Common myeloid progenitor, CD34-positive (primary cell): ENCODE results near the gene EVC.

ENCODE experiments used
- CTCF ChIA-PET: fragments of 350-600 bp; sonication (Branson Sonifier 250); formaldehyde crosslinking; loops from one replicate; lab custom pipeline; 2021; ENCODE audit warnings: antibody characterized with exemption; lab: Charles Lee
- POLR2A ChIA-PET: fragments of 350-600 bp; sonication (Branson Sonifier 250); formaldehyde crosslinking; loops from one replicate; lab custom pipeline; 2021; ENCODE audit warnings: antibody characterized with exemption; lab: Charles Lee
- DNase-seq, 3 donors: peaks; one replicate each; pipeline versions ENCODE4 v3.0.0 to v3.0.0-alpha.2; 2013
- H3K27ac ChIP-seq, 2 experiments: 1 replicate in 1 of 2; 2 replicates in 1 of 2; pipeline ENCODE4 v1.7.0; 2013; ENCODE audit warnings: inconsistent platforms in 2 of 2, low read length in 2 of 2, mild to moderate bottlenecking in 2 of 2, low read depth in 1 of 2, moderate library complexity in 1 of 2; ENCODE audit not compliant: severe bottlenecking in 2 of 2, insufficient read depth in 1 of 2, poor library complexity in 1 of 2
- H3K27me3 ChIP-seq, 5 experiments: replicated peaks in 2 of 5; 1 replicate in 3 of 5; 2 replicates in 2 of 5; pipeline versions ENCODE4 v1.6.1 to v1.7.0; 2013; ENCODE audit warnings: low read length in 4 of 5, mild to moderate bottlenecking in 2 of 5, moderate library complexity in 2 of 5, inconsistent platforms in 1 of 5; ENCODE audit not compliant: insufficient read depth in 5 of 5, control insufficient read depth in 4 of 5
- H3K36me3 ChIP-seq, 4 experiments: 1 replicate in 2 of 4; 2 replicates in 2 of 4; pipeline versions ENCODE4 v1.6.1 to v1.7.0; 2013; ENCODE audit warnings: low read length in 3 of 4, control low read depth in 1 of 4, mild to moderate bottlenecking in 1 of 4; ENCODE audit not compliant: control insufficient read depth in 4 of 4, insufficient read depth in 4 of 4
- H3K4me1 ChIP-seq, 4 experiments: 1 replicate in 3 of 4; 2 replicates in 1 of 4; pipeline versions ENCODE4 v1.6.1 to v1.7.1; 2013; ENCODE audit warnings: low read length in 3 of 4, mild to moderate bottlenecking in 3 of 4, control low read depth in 1 of 4, inconsistent platforms in 1 of 4, moderate library complexity in 1 of 4; ENCODE audit not compliant: control insufficient read depth in 4 of 4, insufficient read depth in 4 of 4; ENCODE audit errors: control extremely low read depth in 1 of 4
- H3K4me3 ChIP-seq, 7 experiments: 1 replicate in 4 of 7; 2 replicates in 3 of 7; pipeline versions ENCODE4 v1.5.1 to v1.7.0; 2013; ENCODE audit warnings: mild to moderate bottlenecking in 7 of 7, low read length in 6 of 7, moderate library complexity in 6 of 7, inconsistent platforms in 2 of 7, low read depth in 2 of 7, control low read depth in 1 of 7; ENCODE audit not compliant: insufficient read depth in 4 of 7, control insufficient read depth in 1 of 7; ENCODE audit errors: extremely low read depth in 1 of 7
- H3K9me3 ChIP-seq, 5 experiments: 1 replicate in 4 of 5; 2 replicates in 1 of 5; pipeline versions ENCODE4 v1.6.1 to v1.7.1; 2013; ENCODE audit warnings: low read length in 4 of 5, mild to moderate bottlenecking in 2 of 5, inconsistent platforms in 1 of 5, low read depth in 1 of 5, moderate library complexity in 1 of 5; ENCODE audit not compliant: control insufficient read depth in 4 of 5, insufficient read depth in 2 of 5; ENCODE audit errors: control extremely low read depth in 1 of 5
- WGBS: methylation state at CpG from one replicate; pipeline ENCODE4 v1.1.5; 2013; ENCODE audit not compliant: insufficient coverage; 5-methylcytosine and 5-hydroxymethylcytosine counted together

Gene EVC

DNA sequence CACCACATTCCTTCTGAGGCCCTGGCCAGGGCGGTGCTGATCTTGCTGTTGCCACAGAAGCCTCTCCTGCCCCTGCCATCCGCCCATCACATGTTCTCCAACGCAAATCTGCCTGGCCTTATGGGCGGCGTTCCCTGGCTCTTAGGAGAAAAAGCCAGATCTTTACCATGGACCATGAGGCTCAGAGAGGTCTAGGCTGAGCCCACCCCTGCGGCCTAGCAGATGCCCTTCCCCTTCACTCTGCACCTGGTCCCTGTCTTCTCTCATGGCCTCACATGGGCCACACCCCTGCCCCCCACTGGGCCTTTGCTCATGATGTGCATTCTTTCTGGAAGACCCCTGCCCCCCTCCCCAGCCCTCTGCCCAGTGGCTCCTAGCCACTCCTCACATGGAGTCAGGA, 103.4 kb downstream of the EVC start:
- DNase-seq: no peak
- POLR2A ChIA-PET: no interaction called here
- WGBS: 98% methylated on average over 6 of the region's 6 CpGs
- Histone ChIP-seq H3K27me3 (no peaks in the 10 kb centered on the region), H3K9me3 (peaks cover 0 to 8% (median 2%) of the 10 kb centered on the region in 5 experiments), H3K27ac (no peak overlapping the region), H3K4me3 (no peak overlapping the region), H3K36me3 (peaks cover 0 to 12% (median 0%) of the 10 kb centered on the region in 4 experiments), H3K4me1 (no peaks in the 10 kb centered on the region)
- CTCF ChIA-PET: no interaction called here

DNA sequence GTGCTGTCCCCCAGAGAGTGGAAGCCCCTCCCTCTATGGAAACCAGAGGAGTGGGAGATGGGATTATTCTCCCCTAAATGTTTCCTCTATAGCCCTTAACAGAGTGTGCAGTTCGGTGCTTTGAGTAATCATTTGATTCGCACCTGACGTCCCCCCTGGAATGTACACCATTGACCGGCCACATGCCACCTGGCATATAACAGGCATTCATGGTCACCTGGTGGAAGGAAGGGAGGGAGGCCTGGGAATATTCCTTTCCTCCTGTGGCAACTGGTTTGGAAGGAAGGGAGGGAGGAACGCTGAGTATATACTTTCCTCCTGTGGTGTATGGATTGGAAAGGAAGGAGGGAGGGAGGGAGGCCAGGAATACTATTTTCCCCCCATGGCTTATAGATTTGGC, 104.6 kb downstream of the EVC start:
- Histone ChIP-seq H3K36me3 (peaks cover 0 to 7% (median 0%) of the 10 kb centered on the region in 4 experiments), H3K9me3 (peaks cover 0 to 2% (median under 1%) of the 10 kb centered on the region in 5 experiments), H3K4me3 (no peak overlapping the region), H3K27me3 (no peaks in the 10 kb centered on the region), H3K27ac (no peak overlapping the region), H3K4me1 (no peaks in the 10 kb centered on the region)
- DNase-seq: no peak
- 100% methylated on average over 3 of the region's 5 CpGs for WGBS
- ChIA-PET POLR2A (no interaction called here), CTCF (no interaction called here)

DNA sequence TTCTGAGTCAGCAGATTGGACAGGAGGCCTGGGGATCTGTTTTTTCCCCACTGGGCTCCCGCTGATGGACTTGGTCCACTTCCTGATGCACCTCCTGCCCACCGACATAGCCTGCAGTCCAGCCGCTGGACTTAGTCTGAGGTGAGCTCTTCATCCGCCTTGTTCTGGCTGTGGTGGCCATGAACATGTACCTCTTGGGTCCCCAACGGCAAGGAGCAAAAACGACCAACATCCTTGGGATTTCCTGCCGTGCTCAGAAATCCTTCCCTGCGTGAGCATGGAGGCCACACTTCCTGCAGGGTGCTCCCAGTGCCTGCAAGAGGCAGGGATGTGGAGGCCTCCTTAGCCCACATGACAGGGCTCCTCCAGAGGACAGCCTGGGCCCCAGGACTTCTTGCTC, 105.1 kb downstream of the EVC start:
- Histone ChIP-seq H3K4me3 (no peak overlapping the region), H3K36me3 (peaks cover 0 to 2% (median 0%) of the 10 kb centered on the region in 4 experiments), H3K27ac (no peak overlapping the region), H3K4me1 (no peaks in the 10 kb centered on the region), H3K9me3 (no peaks in the 10 kb centered on the region), H3K27me3 (no peaks in the 10 kb centered on the region)
- CTCF ChIA-PET: no interaction called here
- DNase-seq: no peak
- 95% methylated on average over 7 of the region's 8 CpGs for WGBS
- POLR2A ChIA-PET: no interaction called here

DNA sequence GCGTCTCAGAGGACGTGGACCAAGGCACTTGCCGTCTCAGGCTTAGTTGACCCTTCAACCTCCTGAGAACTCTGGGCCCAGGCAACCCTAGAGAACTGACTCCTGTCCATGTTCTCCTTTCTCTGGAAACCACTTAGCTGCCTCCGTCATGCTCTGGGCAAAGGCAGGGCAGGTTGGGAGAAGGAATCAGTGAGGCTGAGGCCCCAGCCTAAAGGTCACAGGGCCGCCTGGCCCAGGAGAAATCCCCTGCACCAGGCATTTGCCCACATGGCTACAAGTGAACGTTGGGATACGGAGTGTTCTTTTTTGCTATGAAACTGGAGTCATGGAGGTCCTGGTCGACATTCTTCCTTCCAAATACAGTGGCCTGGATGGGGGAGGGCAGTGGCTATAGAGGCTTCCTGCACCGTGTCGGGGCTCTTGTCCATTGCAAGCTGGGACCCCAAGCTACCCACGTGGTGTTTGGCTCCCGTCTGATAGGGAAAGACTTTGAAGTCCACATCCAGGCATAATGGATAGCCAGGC, 105.9 kb downstream of the EVC start:
- no peaks in the 10 kb centered on the region for H3K36me3 ChIP-seq
- H3K27ac ChIP-seq: no peak overlapping the region
- no peaks in the 10 kb centered on the region for H3K9me3 ChIP-seq
- DNase-seq: no peak
- no peaks in the 10 kb centered on the region for H3K27me3 ChIP-seq
- H3K4me1 ChIP-seq: peaks cover 0 to 4% (median 1%) of the 10 kb centered on the region in 4 experiments
- CTCF ChIA-PET: no interaction called here
- 98% methylated on average over 12 of the region's 12 CpGs for WGBS
- H3K4me3 ChIP-seq: no peak overlapping the region
- POLR2A ChIA-PET: no interaction called here

DNA sequence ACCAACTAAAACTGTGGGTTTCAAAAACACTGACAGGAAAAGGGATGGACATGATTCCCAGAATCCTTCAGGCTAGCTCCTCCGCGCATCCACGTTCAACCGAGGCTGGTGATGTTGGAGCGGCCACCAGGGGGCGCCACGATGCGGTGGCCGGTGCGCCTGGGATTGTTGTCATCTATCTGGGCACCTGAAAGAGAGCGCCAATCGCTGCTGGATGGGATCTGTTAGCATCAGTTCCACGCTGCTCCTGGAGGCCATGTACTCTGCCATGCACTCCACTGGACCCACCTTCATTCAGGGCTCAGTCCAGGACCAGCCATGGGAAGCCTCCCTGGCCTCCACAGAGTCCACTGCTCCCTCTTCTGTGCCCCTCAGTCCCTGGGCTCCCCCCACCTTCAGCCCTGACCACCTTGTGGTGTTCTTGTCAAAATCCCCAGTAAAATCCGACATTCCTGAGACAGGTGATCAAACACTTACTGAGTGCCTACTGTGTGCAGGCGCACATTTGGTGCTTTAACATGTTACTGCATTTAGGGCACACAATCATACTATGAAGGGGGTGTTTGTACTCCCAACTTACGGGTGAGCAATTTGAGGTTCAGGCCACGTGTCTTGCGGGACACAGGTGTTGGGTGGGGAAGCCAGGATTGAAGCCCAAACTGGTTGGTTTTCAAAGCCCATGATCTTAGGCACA, 110.8 kb downstream of the EVC start:
- no peak for DNase-seq
- WGBS: 78% methylated on average over 17 of the region's 18 CpGs
- no peaks in the 10 kb centered on the region for H3K27me3 ChIP-seq
- no peak overlapping the region for H3K27ac ChIP-seq
- ChIA-PET CTCF (interaction anchor here (0.8 to 3.2 kb wide), 3 partner anchors 9 to 18 kb away, joined by 3 to 18 read pairs (median 3); no protein-coding TSS in a partner anchor), POLR2A (no interaction called here)
- H3K4me1 ChIP-seq: peaks cover 0 to 49% (median 18%) of the 10 kb centered on the region in 4 experiments
- no peaks in the 10 kb centered on the region for H3K36me3 ChIP-seq
- no peaks in the 10 kb centered on the region for H3K9me3 ChIP-seq
- H3K4me3 ChIP-seq: no peak overlapping the region

DNA sequence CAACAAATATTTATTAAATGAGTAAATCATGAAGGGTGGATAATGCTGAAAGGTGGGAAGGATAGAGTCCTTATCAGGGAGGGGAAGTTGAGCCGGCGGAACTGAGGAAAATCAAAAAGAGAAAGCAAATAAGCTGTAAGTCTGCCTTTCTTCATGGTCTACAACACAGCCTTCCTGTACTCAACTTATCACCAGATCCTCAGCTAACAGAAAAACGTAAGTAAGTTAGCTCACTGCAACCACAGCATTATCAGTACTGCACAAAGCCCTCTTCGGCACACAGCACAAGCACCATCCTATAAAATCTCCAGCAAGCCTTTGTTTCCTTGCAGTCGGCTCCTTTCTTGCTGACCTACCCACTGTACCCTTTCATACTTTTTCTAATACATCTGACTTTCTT, 111.6 kb downstream of the EVC start:
- no peaks in the 10 kb centered on the region for H3K27me3 ChIP-seq
- H3K4me3 ChIP-seq: no peak overlapping the region
- peaks cover 0 to 57% (median 22%) of the 10 kb centered on the region in 4 experiments for H3K4me1 ChIP-seq

DNA sequence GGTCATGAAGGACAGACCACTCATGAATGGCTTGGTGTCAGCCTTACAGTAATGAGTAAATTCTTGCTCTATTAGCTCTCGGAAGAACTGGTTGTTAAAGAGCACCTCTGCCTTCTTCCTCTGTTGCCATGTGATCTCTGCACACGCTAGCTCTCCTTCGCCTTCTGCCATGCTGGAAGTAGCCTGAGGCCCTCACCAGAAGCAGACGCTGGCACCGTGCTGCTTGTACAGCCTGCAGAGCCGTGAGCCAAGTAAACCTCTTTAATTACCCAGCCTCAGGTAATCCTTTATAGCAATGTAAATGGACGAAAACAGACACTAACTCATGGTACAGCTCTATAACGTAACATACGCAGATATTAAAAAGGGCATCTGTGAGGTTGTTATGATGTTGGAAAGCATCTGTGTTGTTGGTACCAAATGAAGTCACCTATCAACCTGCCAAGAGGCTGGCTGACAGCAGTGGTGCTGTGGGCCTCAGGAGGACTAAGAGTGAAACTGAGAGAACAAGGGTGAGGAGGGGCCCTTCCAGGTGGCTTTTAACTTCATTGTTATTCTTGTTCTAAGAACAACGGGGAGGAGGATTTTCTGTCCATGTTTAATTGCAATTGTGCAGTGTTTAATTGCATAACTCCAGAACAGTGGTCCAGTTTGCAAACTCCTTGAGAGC, 112.7 kb downstream of the EVC start:
- Histone ChIP-seq H3K9me3 (no peaks in the 10 kb centered on the region), H3K4me3 (no peak overlapping the region), H3K4me1 (peaks cover 0 to 62% (median 23%) of the 10 kb centered on the region in 4 experiments), H3K27ac (no peak overlapping the region), H3K36me3 (no peaks in the 10 kb centered on the region), H3K27me3 (peaks cover 0 to 8% (median 0%) of the 10 kb centered on the region in 5 experiments)
- WGBS: 86% methylated on average over 7 of the region's 10 CpGs
- CTCF ChIA-PET: interaction anchor here (1.0 to 3.2 kb wide), 3 partner anchors 11 to 87 kb away, joined by 3 to 18 read pairs (median 3); no protein-coding TSS in a partner anchor
- DNase-seq: no peak
- POLR2A ChIA-PET: no interaction called here

More for the DNA sequence above, 111.6 kb downstream of the EVC start:
- CTCF ChIA-PET: interaction anchor here (0.8 to 3.2 kb wide), 3 partner anchors 10 to 19 kb away, joined by 3 to 18 read pairs (median 3); no protein-coding TSS in a partner anchor
- no peak overlapping the region for H3K27ac ChIP-seq
- POLR2A ChIA-PET: no interaction called here
- 13% methylated on average over 3 of the region's 5 CpGs for WGBS
- H3K9me3 ChIP-seq: no peaks in the 10 kb centered on the region
- DNase-seq: peak; percentile 71 to 82 (median 71)
- H3K36me3 ChIP-seq: no peaks in the 10 kb centered on the region
